ENCODE measurements around the gene DHODH. TPM values are rescaled to one million over a fixed set of nuclear protein-coding genes. Genes with fewer than 3 reads are reported as not detected.

The DHODH gene
- total and polyA plus RNA-seq, 4 donors = 14.4 to 150 (median 79.4) TPM

DNA sequence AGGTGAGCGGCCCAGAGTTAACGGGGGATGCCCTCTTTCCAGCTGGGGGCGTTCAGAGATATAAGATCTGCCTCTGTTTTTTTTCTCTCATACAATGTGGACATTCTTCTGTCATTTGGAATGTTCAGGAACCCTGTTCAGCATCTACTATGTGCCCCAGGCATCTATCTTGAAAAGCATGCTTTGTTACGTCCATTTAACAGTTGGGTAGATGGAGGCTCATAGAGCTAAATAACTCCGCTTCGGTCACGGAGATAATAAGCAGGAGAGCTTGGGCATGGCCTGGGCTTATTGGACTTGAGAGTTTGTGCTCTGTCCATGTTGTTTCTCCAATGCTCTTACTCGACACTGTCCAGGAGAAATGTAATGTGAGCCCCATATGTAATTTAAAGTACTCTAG lies 6.1 kb downstream of the DHODH start:
- no peak for TF ChIP-seq RAD21 (IDR thresholded peaks at IDR 0.05)
- TF ChIP-seq GABPA (IDR thresholded peaks at IDR 0.05 in 1 of 2, conservative IDR thresholded peaks at IDR 0.05 in 1 of 2) = no peak
- TF ChIP-seq, protein P1, sequence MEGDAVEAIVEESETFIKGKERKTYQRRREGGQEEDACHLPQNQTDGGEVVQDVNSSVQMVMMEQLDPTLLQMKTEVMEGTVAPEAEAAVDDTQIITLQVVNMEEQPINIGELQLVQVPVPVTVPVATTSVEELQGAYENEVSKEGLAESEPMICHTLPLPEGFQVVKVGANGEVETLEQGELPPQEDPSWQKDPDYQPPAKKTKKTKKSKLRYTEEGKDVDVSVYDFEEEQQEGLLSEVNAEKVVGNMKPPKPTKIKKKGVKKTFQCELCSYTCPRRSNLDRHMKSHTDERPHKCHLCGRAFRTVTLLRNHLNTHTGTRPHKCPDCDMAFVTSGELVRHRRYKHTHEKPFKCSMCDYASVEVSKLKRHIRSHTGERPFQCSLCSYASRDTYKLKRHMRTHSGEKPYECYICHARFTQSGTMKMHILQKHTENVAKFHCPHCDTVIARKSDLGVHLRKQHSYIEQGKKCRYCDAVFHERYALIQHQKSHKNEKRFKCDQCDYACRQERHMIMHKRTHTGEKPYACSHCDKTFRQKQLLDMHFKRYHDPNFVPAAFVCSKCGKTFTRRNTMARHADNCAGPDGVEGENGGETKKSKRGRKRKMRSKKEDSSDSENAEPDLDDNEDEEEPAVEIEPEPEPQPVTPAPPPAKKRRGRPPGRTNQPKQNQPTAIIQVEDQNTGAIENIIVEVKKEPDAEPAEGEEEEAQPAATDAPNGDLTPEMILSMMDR (IDR thresholded peaks at IDR 0.05; ENCODE audit: low read depth, low read length, missing input control) = no peak
- no peak for TF ChIP-seq FOXA1 (IDR thresholded peaks at IDR 0.05)
- TF ChIP-seq, protein P2, sequence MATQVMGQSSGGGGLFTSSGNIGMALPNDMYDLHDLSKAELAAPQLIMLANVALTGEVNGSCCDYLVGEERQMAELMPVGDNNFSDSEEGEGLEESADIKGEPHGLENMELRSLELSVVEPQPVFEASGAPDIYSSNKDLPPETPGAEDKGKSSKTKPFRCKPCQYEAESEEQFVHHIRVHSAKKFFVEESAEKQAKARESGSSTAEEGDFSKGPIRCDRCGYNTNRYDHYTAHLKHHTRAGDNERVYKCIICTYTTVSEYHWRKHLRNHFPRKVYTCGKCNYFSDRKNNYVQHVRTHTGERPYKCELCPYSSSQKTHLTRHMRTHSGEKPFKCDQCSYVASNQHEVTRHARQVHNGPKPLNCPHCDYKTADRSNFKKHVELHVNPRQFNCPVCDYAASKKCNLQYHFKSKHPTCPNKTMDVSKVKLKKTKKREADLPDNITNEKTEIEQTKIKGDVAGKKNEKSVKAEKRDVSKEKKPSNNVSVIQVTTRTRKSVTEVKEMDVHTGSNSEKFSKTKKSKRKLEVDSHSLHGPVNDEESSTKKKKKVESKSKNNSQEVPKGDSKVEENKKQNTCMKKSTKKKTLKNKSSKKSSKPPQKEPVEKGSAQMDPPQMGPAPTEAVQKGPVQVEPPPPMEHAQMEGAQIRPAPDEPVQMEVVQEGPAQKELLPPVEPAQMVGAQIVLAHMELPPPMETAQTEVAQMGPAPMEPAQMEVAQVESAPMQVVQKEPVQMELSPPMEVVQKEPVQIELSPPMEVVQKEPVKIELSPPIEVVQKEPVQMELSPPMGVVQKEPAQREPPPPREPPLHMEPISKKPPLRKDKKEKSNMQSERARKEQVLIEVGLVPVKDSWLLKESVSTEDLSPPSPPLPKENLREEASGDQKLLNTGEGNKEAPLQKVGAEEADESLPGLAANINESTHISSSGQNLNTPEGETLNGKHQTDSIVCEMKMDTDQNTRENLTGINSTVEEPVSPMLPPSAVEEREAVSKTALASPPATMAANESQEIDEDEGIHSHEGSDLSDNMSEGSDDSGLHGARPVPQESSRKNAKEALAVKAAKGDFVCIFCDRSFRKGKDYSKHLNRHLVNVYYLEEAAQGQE (IDR thresholded peaks at IDR 0.05) = no peak
- Histone ChIP-seq H3K27ac (ENCODE audit: low read depth in 1 of 2, low read length in 2 of 2) (peak overlapping the region; percentile 86 to 88), H3K9me3 (ENCODE audit: control insufficient read depth in 4 of 4, low read length in 3 of 4) (no peaks in the 10 kb centered on the region), H3K27me3 (ENCODE audit: control insufficient read depth in 4 of 4, insufficient read depth in 4 of 4, low read length in 3 of 4) (no peaks in the 10 kb centered on the region), H3K36me3 (ENCODE audit: control insufficient read depth in 4 of 4, insufficient read depth in 3 of 4, low read depth in 1 of 4, low read length in 3 of 4) (peaks cover 0 to 11% (median 6%) of the 10 kb centered on the region in 4 donors), H3K4me3 (ENCODE audit: low read depth in 1 of 3, low read length in 3 of 3) (peak overlapping the region; percentile 61 to 97 (median 95)), H3K9ac (ENCODE audit: low read depth in 1 of 2, low read length in 2 of 2) (peak overlapping the region; percentile 90 to 93), H3K4me1 (ENCODE audit: control insufficient read depth in 4 of 4, insufficient read depth in 4 of 4, low read length in 3 of 4) (peaks cover 8 to 48% (median 26%) of the 10 kb centered on the region in 4 donors)
- no peak for DNase-seq (ENCODE audit: low spot score)
- WGBS = 38% methylated on average over 8 of the region's 8 CpGs

DNA sequence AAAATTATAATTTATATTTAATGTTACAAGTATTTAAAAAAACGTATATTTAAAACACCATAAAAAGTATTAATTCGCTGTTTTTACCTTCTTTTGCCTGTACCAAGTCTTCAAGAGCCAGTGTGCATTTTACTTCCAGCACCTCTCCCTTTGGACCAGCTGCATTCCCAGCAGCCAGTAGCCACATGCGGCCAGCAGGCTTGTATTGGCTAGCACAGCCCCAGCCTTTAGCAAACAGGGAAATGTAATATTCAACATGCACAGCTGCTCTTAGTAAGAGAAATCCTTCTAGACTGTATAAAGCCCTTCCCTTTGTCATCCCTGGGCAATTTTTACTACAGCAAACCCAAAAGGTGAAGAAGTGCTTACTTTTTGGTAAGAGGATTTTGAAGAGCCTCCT lies 6.6 kb downstream of the DHODH start:
- H3K27me3 ChIP-seq (ENCODE audit: control insufficient read depth in 4 of 4, insufficient read depth in 4 of 4, low read length in 3 of 4) = no peaks in the 10 kb centered on the region
- 37% methylated on average over 3 of the region's 3 CpGs for WGBS
- H3K9ac ChIP-seq (ENCODE audit: low read depth in 1 of 2, low read length in 2 of 2) = peak overlapping the region; percentile 90 to 93
- H3K36me3 ChIP-seq (ENCODE audit: control insufficient read depth in 4 of 4, insufficient read depth in 3 of 4, low read depth in 1 of 4, low read length in 3 of 4) = peaks cover 0 to 11% (median 6%) of the 10 kb centered on the region in 4 donors
- peak overlapping the region; percentile 61 to 97 (median 95) for H3K4me3 ChIP-seq (ENCODE audit: low read depth in 1 of 3, low read length in 3 of 3)
- H3K27ac ChIP-seq (ENCODE audit: low read depth in 1 of 2, low read length in 2 of 2) = peak overlapping the region; percentile 86 to 88
- no peaks in the 10 kb centered on the region for H3K9me3 ChIP-seq (ENCODE audit: control insufficient read depth in 4 of 4, low read length in 3 of 4)
- DNase-seq (ENCODE audit: low spot score) = no peak
- TF ChIP-seq SP1 (IDR thresholded peaks at IDR 0.05) = no peak
- TF ChIP-seq, protein P1 (IDR thresholded peaks at IDR 0.05; ENCODE audit: low read depth, low read length, missing input control) = peak; percentile 17
- TF ChIP-seq, protein P2 (IDR thresholded peaks at IDR 0.05) = peak; percentile 97
- no peak for TF ChIP-seq HNF4G (IDR thresholded peaks at IDR 0.05)
- TF ChIP-seq YY1 (IDR thresholded peaks at IDR 0.05) = no peak
- TF ChIP-seq GABPA (IDR thresholded peaks at IDR 0.05 in 1 of 2, conservative IDR thresholded peaks at IDR 0.05 in 1 of 2) = no peak
- no peak for TF ChIP-seq TAF1 (conservative IDR thresholded peaks at IDR 0.05)
- TF ChIP-seq, protein P3, sequence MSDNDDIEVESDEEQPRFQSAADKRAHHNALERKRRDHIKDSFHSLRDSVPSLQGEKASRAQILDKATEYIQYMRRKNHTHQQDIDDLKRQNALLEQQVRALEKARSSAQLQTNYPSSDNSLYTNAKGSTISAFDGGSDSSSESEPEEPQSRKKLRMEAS (IDR thresholded peaks at IDR 0.05) = peak; percentile 37
- peak in 1 of 2 donors; percentile 31 for TF ChIP-seq RAD21 (IDR thresholded peaks at IDR 0.05)
- H3K4me1 ChIP-seq (ENCODE audit: control insufficient read depth in 4 of 4, insufficient read depth in 4 of 4, low read length in 3 of 4) = peaks cover 8 to 48% (median 26%) of the 10 kb centered on the region in 4 donors

Data from liver (tissue), 9 donors.